NCI-H1048 (cell line): ENCODE results near the gene KCNQ1.

Experiments
- DNase-seq: peaks from one replicate; lab custom pipeline; 2025; lab: John Stamatoyannopoulos, UW

KCNQ1 gene

DNA sequence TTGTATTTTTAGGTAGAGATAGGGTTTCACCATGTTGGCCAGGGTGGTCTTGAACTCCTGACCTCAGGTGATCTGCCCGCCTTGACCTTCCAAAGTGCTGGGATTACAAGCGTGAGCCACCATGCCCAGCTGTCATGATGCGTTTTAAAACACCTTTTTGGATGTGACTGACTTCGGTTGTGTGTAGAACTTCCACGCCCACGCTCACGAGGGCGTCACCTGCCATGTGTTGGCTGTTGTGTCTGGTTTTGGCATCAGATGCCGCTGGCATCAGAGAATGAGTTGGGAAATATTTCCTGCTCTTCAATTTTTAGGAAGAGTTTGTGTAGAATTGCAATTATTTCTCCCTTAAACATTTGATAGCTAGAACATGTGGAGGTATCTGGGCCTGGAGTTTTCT is 109.1 kb downstream of the KCNQ1 start:
- DNase-seq, result no peak

- DNase-seq, result no peak
Measured at GRCh38 chr11:2554338-2555207, 109.8 kb downstream of the KCNQ1 start.

GRCh38 chr11:2555336-2555735 is 110.5 kb downstream of the KCNQ1 start:
- no peak for DNase-seq

DNA sequence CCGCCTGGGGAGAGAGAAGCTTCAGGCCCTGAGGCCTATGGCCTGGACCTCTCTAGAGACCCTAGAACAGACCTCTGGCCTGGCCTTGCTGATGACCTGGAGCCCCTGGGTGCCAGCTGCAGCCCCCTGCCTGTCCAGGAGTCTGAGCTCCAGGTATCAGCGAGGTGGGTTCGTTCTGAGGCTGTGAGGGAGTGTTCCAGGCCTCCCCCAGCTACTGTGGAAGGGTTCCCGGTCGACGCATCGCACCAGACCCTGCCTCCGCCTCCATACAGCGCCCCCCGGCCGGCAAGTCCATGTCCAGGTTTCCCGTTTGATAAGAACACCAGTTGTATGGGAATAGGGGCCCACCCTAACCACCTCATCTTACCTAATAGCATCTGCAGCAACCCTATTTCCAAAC is 111.1 kb downstream of the KCNQ1 start:
- DNase-seq, result no peak

DNA sequence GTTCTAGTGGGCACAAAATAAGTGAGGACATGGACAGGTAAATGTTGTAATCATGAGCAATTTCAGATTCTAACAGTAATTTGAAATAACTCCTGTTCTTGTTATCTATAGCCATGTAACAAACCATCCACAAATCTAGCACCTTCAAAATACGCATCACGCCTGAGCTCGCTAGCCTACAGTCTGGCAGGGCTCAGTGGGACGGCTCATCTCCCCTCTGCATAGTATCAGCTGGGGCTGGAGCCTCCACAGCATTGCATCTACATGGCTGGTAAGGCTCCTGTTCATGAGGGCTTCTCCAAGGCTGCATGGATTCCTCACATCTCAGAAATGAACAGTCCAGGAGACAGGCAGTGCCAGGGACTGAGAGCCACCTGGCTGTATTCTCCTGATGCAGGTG is 112.6 kb downstream of the KCNQ1 start:
- DNase-seq, result no peak

- no peak for DNase-seq
Measured at GRCh38 chr11:2558397-2558796, 113.6 kb downstream of the KCNQ1 start.

DNA sequence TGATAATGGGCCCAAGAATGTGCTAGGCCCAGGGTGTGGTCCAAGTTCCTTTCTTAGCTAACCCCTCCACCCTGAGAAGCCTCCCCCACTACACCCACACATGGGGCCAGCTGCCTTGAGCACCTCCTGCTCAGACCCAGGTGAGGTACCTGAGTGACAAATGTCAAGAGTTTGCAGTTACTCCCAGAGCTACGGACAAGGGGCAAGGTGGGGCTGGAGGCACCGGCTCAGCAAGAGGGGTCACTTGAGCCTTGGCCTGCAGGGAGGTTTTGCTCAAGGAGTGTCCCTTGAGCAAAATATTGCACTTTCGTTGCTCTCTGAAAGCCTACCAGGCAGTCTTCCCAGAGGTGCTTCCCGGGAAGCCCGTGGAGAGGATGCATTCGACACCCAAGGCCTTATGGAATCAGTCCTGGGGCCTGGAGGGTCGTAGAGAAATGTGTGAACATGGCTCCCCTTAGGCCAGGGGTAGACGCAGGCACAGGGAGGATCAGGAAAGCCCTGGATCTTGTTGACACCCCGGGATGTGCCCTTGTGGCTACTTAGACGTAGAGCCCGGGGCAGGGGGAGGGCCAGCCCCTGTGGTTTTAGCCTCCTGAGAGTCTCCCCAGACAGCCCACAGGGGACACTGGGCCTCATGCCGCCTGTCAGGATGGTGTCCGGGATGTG is 114.2 kb downstream of the KCNQ1 start:
- no peak for DNase-seq

GRCh38 chr11:2559527-2560311 is 114.9 kb downstream of the KCNQ1 start:
- no peak for DNase-seq

GRCh38 chr11:2561696-2562581 is 117.1 kb downstream of the KCNQ1 start:
- no peak for DNase-seq

- DNase-seq, result no peak
Measured at GRCh38 chr11:2562890-2563212, 118.0 kb downstream of the KCNQ1 start.

GRCh38 chr11:2563213-2564007 is 118.6 kb downstream of the KCNQ1 start:
- DNase-seq, result no peak

- no peak for DNase-seq
Measured at GRCh38 chr11:2564008-2564530, 119.3 kb downstream of the KCNQ1 start.

DNA sequence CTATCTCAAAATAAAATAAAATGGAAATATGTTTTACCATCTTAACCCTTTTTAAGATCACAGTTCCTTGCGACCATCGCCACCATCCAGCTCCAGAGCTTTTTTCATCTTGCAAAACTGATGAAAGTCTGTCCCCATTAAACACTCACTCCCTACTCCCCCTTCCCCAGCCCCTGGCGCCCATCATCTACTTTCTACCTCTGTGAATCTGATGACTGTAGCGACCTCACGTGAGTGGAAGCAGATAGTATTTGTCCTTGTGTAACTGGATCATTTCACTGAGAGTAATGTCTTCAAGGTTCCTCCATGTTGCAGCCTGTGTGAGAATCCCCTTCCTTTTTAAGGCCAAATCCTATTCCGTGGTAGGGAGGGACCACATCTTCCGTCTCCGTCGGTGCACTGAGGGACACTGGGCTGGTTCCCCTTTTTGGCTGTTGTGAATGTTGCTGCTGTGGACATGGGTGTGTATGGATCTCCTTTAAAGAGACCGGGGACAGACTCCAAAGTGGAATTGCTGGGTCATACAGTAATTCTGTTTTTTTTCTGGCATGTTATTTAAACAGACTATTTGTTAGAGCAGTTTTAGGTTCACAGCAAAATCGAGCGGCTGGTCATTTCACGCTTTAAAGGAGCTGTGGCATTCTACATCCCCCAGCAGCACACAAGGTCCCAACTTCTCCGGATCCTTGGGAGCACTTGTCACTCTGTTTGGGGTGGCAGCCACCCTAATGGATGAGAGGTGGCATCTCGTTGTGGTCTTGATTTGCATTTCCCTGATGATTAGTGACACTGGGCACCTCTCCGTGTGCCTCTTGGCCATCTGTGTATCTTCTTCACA is 120.0 kb downstream of the KCNQ1 start:
- no peak for DNase-seq

DNA sequence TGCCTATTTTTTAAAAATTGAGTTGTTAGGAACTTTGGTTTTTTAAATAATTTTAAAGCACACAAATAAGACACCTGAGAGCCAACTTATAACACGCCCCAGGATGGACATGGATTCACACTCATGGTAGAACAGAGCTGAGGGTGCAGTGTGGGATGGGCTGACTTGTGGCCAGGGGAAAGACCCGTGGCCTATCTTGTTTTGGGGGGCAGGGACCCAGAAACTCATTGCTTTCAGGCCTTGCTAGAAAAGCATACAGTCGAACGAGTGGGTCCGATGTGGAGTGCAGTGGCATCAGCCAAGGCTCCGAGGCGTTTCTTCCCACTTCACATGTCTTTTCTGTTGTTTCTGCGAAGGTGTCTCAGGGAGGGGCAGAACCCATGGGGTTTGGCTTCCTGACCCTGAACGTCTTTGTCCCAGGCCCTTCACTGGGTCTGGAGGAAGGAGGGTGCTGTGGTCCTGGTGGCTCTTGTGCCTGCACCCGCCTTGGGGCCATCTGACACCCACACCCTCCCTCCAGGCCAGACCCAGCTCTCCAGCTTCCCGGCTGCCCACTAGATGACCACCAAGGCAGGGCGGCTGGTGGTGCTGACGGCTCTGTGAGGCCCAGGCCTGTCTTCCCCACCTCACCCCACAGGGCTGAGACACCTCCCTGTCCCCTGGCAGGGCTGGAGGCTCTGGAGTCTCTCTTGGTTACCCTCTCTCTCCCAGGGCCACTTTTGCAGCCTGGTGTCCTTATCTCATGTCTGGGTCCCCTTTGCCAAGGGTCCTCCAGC is 120.8 kb downstream of the KCNQ1 start:
- DNase-seq, result no peak

DNA sequence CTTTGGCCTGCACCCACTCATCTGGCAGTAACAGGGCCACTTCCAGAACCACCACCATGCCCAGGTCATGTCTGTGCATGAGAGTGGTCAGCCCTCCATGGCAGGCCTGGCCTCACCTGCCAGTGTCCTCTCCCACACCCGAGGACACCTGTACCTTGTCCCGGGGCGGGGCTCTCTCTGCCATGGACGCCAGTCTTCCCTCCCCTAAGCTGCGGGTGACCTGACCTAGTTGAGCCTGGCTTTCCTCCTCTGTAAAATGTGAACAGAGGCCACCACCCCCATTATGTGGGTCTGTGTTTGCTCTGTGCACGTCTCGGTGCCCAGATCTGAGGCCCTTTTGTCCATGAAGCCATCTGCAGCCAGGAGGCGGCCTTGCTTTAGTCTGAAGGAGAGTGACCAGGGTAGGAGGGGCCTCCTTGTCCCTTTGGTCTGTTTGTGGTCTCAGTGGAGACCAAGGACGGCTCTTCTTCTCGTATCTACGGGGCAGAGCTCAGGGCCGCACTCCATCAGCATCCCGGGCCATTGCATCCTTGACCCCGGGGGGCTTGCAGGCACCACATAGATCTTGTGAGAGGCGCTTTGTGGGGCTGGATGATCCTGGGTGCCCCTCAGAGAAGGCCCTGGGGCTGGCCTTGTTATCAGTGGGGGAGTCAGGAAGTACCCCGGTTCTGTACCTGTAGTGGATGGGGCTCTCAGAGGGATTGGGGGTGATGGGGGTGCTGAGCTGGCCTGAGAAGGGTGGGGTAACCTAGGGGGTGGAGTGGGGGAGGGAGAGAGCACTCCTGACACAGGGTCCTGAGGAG is 121.6 kb downstream of the KCNQ1 start:
- DNase-seq, result no peak

DNA sequence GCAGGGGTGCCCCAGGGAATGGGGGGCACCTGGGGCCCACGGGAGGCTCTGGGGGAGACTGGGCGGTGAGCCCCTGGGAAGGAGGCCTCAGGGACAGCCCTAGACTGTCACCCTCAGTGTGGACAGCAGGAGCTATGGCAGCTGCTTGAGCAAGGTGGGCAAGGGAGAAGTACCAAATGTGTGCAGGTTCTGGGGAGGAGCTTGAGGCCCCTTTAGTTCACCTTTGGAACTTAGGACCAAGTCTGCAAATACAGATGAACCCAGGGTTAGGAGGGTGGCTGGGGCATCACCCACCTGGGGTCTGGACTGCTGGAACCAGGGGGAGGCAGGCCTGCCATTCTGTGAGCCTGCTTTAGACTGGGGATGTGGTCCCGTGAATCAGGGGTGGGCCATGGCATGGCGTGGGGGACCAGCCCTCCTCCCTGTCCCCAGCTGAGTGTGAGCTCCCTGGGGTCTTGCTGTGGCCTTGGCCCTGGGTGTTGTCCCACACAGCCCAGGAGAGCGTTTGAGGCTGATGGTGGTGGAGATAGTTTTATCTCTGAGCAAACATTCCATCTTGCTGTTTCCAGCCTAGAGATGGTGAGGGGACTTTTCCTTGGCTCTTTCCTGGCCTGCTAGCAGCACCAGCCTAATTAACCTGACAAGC is 122.3 kb downstream of the KCNQ1 start:
- DNase-seq, result no peak

DNA sequence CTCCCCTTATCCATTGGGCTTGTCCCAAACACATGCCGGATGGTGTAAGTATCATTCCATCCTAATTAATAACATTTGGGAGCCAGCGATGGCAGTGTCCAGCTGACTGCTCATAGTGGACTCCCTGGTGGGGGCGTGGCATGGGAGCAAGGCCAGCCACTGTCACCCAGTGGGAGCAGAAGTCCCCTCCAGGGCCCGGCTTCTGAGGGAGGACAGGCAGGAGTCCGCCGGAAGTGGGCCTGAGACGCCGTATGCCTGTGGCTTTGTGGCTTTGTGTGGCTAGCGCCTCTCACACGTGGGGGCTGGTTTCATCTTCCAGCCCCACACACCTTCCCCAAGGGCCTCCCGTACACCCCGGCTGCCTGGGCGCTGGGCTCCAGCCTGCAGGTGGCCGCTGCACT is 124.5 kb downstream of the KCNQ1 start:
- no peak for DNase-seq

GRCh38 chr11:2569731-2570210 is 125.0 kb downstream of the KCNQ1 start:
- no peak for DNase-seq
